ENCODE measurements around the gene G0S2. TPM values are rescaled to one million over a fixed set of nuclear protein-coding genes. Genes with fewer than 3 reads are reported as not detected.

G0S2 gene
- total and polyA plus RNA-seq, 2 of the 8 experiments (the other 6 are each of a cell fraction or from before 2014, with no cell fraction given): 1.0 to 1.7 TPM

DNA sequence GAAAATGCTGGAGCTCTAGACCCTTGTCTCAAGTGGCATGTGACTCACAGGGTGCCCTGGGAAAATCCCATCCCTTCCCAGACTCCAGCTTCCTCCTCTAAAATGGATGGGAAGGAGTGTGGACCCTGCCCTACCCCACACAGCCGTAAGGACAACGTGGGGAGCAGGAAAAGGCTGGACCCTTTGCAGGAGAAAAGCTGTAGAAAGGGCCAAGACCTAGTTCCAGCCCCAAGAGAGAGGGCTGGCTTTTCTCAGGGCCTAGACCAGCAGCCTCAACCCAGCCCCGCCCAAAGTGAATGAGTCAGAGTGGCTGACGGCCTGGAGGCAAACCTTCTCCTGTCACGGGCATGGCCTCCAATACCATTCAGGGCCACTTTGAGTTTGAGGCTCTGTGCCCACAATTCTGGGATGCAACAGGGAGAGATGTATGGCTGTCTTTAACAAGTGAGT lies 24.0 kb upstream of the G0S2 start:
- H4K20me1 ChIP-seq (replicated peaks in 1 of 2; ENCODE audit: control insufficient read depth in 1 of 2, insufficient read depth in 2 of 2, low read length in 2 of 2): no peaks in the 10 kb centered on the region
- TF ChIP-seq GTF2F1 (IDR thresholded peaks at IDR 0.05; ENCODE audit: borderline replicate concordance, low read depth, low read length) (no peak), CTBP2 (IDR thresholded peaks at IDR 0.05; ENCODE audit: borderline replicate concordance, insufficient read depth, insufficient read length, low read length) (no peak), NRF1 (IDR thresholded peaks at IDR 0.05; ENCODE audit: low read depth, low read length) (no peak), TCF12 (IDR thresholded peaks at IDR 0.05; ENCODE audit: low read depth, low read length) (no peak), JUND (IDR thresholded peaks at IDR 0.05; ENCODE audit: low read length) (no peak), RBBP5 (IDR thresholded peaks at IDR 0.05; ENCODE audit: borderline replicate concordance, low read depth, low read length) (no peak), SIRT6 (IDR thresholded peaks at IDR 0.05; ENCODE audit: low read length) (no peak), BCL11A (IDR thresholded peaks at IDR 0.05; ENCODE audit: low read depth in 2 of 2, low read length in 2 of 2) (no peak), ZNF274 (IDR thresholded peaks at IDR 0.05; ENCODE audit: borderline replicate concordance, extremely low read depth, low read length) (no peak), SP4 (IDR thresholded peaks at IDR 0.05; ENCODE audit: low read length) (no peak)

More for the DNA sequence above, 24.0 kb upstream of the G0S2 start:
- no peak overlapping the region for H2BK120ac ChIP-seq (replicated peaks; ENCODE audit: low read depth, low read length)
- 81% methylated on average over 5 of the region's 5 CpGs; no CpG with 5 or more reads in 1 of the 2 experiments for WGBS, 2 experiments (ENCODE audit: extremely low coverage in 1 of 2, insufficient coverage in 1 of 2, insufficient read length in 1 of 2, insufficient replicate concordance in 2 of 2, low coverage in 1 of 2, low lambda C conversion rate in 2 of 2, missing lambda C conversion rate in 1 of 2)
- no peaks in the 10 kb centered on the region for H3K36me3 ChIP-seq (ENCODE audit: control insufficient read depth in 2 of 4, insufficient read depth in 4 of 4, low read length in 3 of 4)
- H3K27me3 ChIP-seq (replicated peaks in 1 of 4; ENCODE audit: control insufficient read depth in 3 of 4, extremely low read depth in 1 of 4, insufficient read depth in 3 of 4, low read length in 3 of 4): 0 out of 7 replicates have a peak, but pooled peaks cover 0 to 1% (median 0%) of the 10 kb centered on the region in 4 experiments
- no peak overlapping the region for H2BK15ac ChIP-seq (ENCODE audit: low read length)
- no peak overlapping the region for H2AK5ac ChIP-seq (ENCODE audit: low read depth, low read length)
- no peaks in the 10 kb centered on the region for H3K9me3 ChIP-seq (ENCODE audit: insufficient read depth in 2 of 2, low read depth in 1 of 2, low read length in 1 of 2)
- no peak overlapping the region for H3K4me2 ChIP-seq (ENCODE audit: insufficient read depth in 1 of 2, low read depth in 2 of 2, low read length in 2 of 2)
- H3K23ac ChIP-seq (ENCODE audit: insufficient read length): no peak overlapping the region
- H3K79me2 ChIP-seq (ENCODE audit: control insufficient read depth in 1 of 2, insufficient read depth in 2 of 2, low read length in 2 of 2): no peaks in the 10 kb centered on the region
- no peak overlapping the region for H3K9ac ChIP-seq (replicated peaks in 1 of 4; ENCODE audit: extremely low read depth in 1 of 4, low read depth in 3 of 4, low read length in 3 of 4)
- no peak overlapping the region for H4K5ac ChIP-seq (ENCODE audit: insufficient read length, low read depth, low read length)
- no peak overlapping the region for H2AFZ ChIP-seq (ENCODE audit: low read length)
- no peaks in the 10 kb centered on the region for H3K79me1 ChIP-seq (ENCODE audit: low read depth, low read length)
- H3K23me2 ChIP-seq (ENCODE audit: low read depth, low read length): no peaks in the 10 kb centered on the region
- H3K4ac ChIP-seq (replicated peaks; ENCODE audit: insufficient read length, low read depth, low read length): no peak overlapping the region
- H3K14ac ChIP-seq (ENCODE audit: insufficient read length): no peak overlapping the region
- no peak overlapping the region for H3K4me3 ChIP-seq (ENCODE audit: extremely low read depth in 1 of 4, insufficient read depth in 2 of 4, low read depth in 3 of 4, low read length in 4 of 4)
- no peak overlapping the region for H3K18ac ChIP-seq (ENCODE audit: extremely low read depth, low read length)
- DNase-seq (ENCODE audit: low read depth in 1 of 2, low spot score in 2 of 2) (no peak), FAIRE-seq (no peak)
- H3K27ac ChIP-seq (ENCODE audit: low read depth, low read length): no peak overlapping the region
- no peak overlapping the region; the same call in 1 of the 2 replicates for H2BK12ac ChIP-seq (ENCODE audit: low read depth, low read length)
- H4K8ac ChIP-seq (ENCODE audit: extremely low read depth, insufficient read depth, low read length): no peak overlapping the region
- POLR2A ChIA-PET (ENCODE audit: partially characterized antibody): no interaction called here
- H3K56ac ChIP-seq (replicated peaks; ENCODE audit: insufficient read length, low read depth, low read length): no peak overlapping the region
- CTCF ChIA-PET (ENCODE audit: partially characterized antibody): interaction anchor here (1.2 to 4.5 kb wide), 6 partner anchors 8 to 81 kb away, joined by 3 to 23 read pairs (median 6); no protein-coding TSS in a partner anchor
- no peak overlapping the region for H2BK5ac ChIP-seq (ENCODE audit: low read depth, low read length)
- no peak overlapping the region for H2BK20ac ChIP-seq (ENCODE audit: low read length)
- peaks cover 0 to 11% (median 10%) of the 10 kb centered on the region in 4 experiments; a peak in 4 of 7 replicates for H3K4me1 ChIP-seq (replicated peaks in 1 of 4; ENCODE audit: control insufficient read depth in 3 of 4, insufficient read depth in 4 of 4, low read length in 3 of 4)
- no peak overlapping the region for H4K91ac ChIP-seq (replicated peaks; ENCODE audit: insufficient read length, low read length)

Data from H1 (cell line).